Thyroid gland (tissue), 4 donors: ENCODE results near the gene CNTNAP5. TPM values are rescaled to one million over a fixed set of nuclear protein-coding genes. Genes with fewer than 3 reads are reported as not detected.
"Not testable (repeated sequence)": the region's sequence is repeated elsewhere in the genome, so short reads cannot be mapped to it uniquely, and the experiment has no call there.

Source experiments
- DNase-seq, 2 donors: peaks; one replicate each; pipeline ENCODE4 v3.0.0-alpha.2; 2019
- H3K27ac ChIP-seq, 3 donors: fragments of 200-600 bp; sonication (generic); 1 replicate in 2 of 3; 2 replicates in 1 of 3; pipeline ENCODE4 v1.5.1; 2016 to 2019; ENCODE audit warnings: mild to moderate bottlenecking in 1 of 3, moderate library complexity in 1 of 3
- H3K27me3 ChIP-seq: fragments of 200-600 bp; sonication (generic); one replicate; pipeline ENCODE4 v1.5.1; 2019
- H3K36me3 ChIP-seq, 2 donors: fragments of 200-600 bp; sonication (generic); one replicate each; pipeline ENCODE4 v1.5.1; 2016 to 2019
- H3K4me1 ChIP-seq, 2 donors: fragments of 200-600 bp; sonication (generic); one replicate each; pipeline ENCODE4 v1.5.1; 2017 to 2019
- H3K4me3 ChIP-seq, 3 donors: fragments of 200-600 bp; sonication (generic); replicated peaks in 1 of 3; 1 replicate in 2 of 3; 2 replicates in 1 of 3; pipeline ENCODE4 v1.5.1; 2016; ENCODE audit warnings: mild to moderate bottlenecking in 1 of 3
- H3K9me3 ChIP-seq: fragments of 200-600 bp; sonication (generic); one replicate; pipeline ENCODE4 v1.5.1; 2017
- CTCF ChIP-seq, 6 experiments: fragments of 200-600 bp in 3 of 6; fragments of 450-650 bp in 3 of 6; sonication (generic) in 3 of 6; IDR thresholded peaks; one replicate each; pipeline ENCODE4 v1.5.1; 2016 to 2019; ENCODE audit warnings: antibody characterized with exemption in 6 of 6, mild to moderate bottlenecking in 2 of 6, inconsistent platforms in 1 of 6, moderate library complexity in 1 of 6
- POLR2A ChIP-seq, 2 donors: fragments of 450-650 bp; IDR thresholded peaks; one replicate each; pipeline ENCODE4 v1.6.1; 2017; ENCODE audit warnings: antibody characterized with exemption in 2 of 2, mild to moderate bottlenecking in 2 of 2, moderate library complexity in 1 of 2
- WGBS, 2 donors: methylation state at CpG; one replicate each; pipeline ENCODE4 v1.1.5; 2017; 5-methylcytosine and 5-hydroxymethylcytosine counted together
- intact Hi-C: fragments of 100-400 bp; cut with DNase I; formaldehyde crosslinking; loops from one replicate; pipeline ENCODE4 v1.15.1; 2023
- total RNA-seq, 4 donors: library from RNA; depleted of rRNA; stranded (reverse); fragments of >200 nt; gene quantifications; one replicate each; pipeline ENCODE4 v1.2.3, GENCODE V29; 2016

The CNTNAP5 gene
- total RNA-seq, 4 donors from 2014 or later, result not detected

GRCh38 chr2:124369181-124369580 lies 344.1 kb downstream of the CNTNAP5 start:
- Histone ChIP-seq H3K4me1 (no peaks in the 10 kb centered on the region), H3K27ac (no peak overlapping the region), H3K4me3 (no peak overlapping the region), H3K36me3 (no peaks in the 10 kb centered on the region), H3K27me3 (no peaks in the 10 kb centered on the region), H3K9me3 (no peaks in the 10 kb centered on the region)
- TF ChIP-seq POLR2A (IDR thresholded peaks at IDR 0.05) (no peak), CTCF (IDR thresholded peaks at IDR 0.05) (no peak)
- DNase-seq, result no peak
- intact Hi-C loops, result no loop called here
- WGBS, 2 donors, result 89 to 92% methylated on average over 4 of the region's 4 CpGs

DNA sequence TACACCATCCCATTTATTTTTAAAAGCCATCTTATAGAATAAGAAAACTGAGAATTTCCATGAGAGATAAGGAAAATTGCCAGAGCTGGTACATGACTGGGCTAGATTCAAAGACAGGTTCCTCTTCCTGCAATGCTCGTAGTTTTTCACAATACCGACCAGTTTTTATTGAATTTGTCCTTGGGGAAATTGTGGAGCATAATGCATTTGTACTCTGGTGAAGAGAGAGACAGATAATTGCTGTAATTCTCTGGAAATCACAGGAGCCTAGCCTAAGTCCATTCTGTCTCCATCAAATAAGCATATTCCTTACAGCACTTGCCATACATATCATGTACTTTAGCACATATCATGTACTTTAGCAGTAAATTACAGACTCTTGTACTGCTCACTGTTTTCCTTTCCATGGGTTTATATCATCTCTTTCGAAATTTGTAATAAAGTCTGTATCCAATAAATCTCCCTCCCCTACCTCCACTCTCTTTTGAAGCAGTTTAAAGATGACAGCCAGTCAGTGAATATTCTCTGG lies 355.2 kb downstream of the CNTNAP5 start:
- intact Hi-C loops, result no loop called here
- TF ChIP-seq CTCF (IDR thresholded peaks at IDR 0.05), result no peak
- Histone ChIP-seq H3K27ac (no peak overlapping the region), H3K4me3 (no peak overlapping the region), H3K4me1 (no peaks in the 10 kb centered on the region), H3K9me3 (no peaks in the 10 kb centered on the region), H3K27me3 (no peaks in the 10 kb centered on the region), H3K36me3 (no peaks in the 10 kb centered on the region)
- no peak for DNase-seq
- WGBS, 2 donors, result 80 to 88% methylated on average over 3 of the region's 3 CpGs

DNA sequence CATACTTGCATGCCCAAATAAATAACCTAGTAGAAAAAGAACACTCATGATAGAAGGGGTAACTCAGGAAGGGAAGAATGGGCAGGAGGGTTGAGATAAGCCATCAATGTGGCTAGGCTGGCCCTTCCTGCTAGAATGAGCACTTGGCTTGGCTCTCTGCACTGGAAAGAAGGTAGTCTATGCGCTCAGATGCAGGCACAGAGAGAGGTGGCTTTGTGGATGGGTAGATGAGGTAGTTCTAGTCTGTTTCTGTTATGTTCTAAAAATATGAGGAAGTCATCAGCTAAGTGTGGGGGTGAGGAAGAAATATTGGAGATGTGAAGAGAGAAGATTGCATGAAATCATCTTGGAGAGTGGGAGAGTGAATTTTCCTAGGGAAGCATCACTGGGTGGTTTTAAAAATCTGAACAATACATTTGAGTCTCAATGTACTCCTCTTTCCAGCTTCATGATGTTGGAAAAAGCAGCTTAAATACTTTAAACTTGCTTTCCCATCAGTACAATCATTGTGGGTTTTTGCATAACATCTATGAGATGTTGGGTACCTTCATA lies 357.1 kb downstream of the CNTNAP5 start:
- Histone ChIP-seq H3K27me3 (no peaks in the 10 kb centered on the region), H3K9me3 (no peaks in the 10 kb centered on the region), H3K27ac (no peak overlapping the region), H3K4me1 (no peaks in the 10 kb centered on the region), H3K36me3 (no peaks in the 10 kb centered on the region), H3K4me3 (no peak overlapping the region)
- DNase-seq, result no peak
- intact Hi-C loops, result no loop called here
- TF ChIP-seq CTCF (IDR thresholded peaks at IDR 0.05), result no peak
- TF ChIP-seq POLR2A (IDR thresholded peaks at IDR 0.05), result no peak
- 86 to 87% methylated on average over 1 of the region's 1 CpG for WGBS, 2 donors

- no peaks in the 10 kb centered on the region for H3K27me3 ChIP-seq
- no peaks in the 10 kb centered on the region for H3K36me3 ChIP-seq
- DNase-seq, result no peak
- WGBS, 2 donors, result 62 to 64% methylated on average over 3 of the region's 3 CpGs
- H3K27ac ChIP-seq, result no peak overlapping the region
- TF ChIP-seq POLR2A (IDR thresholded peaks at IDR 0.05) (no peak), CTCF (IDR thresholded peaks at IDR 0.05) (no peak)
- no peak overlapping the region for H3K4me3 ChIP-seq
- H3K9me3 ChIP-seq, result no peaks in the 10 kb centered on the region
- intact Hi-C loops, result no loop called here
- H3K4me1 ChIP-seq, result no peaks in the 10 kb centered on the region
Measured at GRCh38 chr2:124395961-124396360, 370.9 kb downstream of the CNTNAP5 start.

DNA sequence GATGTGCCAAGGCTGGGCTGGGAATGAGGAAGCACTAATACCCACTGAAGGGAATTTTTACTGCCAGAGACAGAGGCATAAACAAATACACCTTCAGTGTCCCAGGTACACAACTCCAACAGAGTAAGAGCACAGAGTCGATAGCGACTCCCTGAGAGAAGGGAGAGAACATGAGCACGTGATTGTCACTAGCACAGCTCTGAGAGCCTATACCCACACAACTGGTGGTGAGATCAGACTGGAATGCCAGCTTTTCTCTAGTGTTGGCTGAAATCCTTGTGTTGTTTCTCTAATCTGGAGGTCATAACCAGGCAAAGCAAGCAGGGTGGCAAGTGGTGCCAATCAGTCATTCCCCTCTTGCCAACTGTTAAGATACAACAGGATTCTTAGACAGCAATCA lies 377.2 kb downstream of the CNTNAP5 start:
- Histone ChIP-seq H3K27ac (no peak overlapping the region), H3K4me1 (no peaks in the 10 kb centered on the region), H3K36me3 (no peaks in the 10 kb centered on the region), H3K27me3 (no peaks in the 10 kb centered on the region), H3K4me3 (no peak overlapping the region), H3K9me3 (no peaks in the 10 kb centered on the region)
- no peak for TF ChIP-seq CTCF (IDR thresholded peaks at IDR 0.05)
- TF ChIP-seq POLR2A (IDR thresholded peaks at IDR 0.05), result no peak
- DNase-seq, result no peak
- intact Hi-C loops, result no loop called here
- 78 to 81% methylated on average over 3 of the region's 3 CpGs for WGBS, 2 donors

GRCh38 chr2:124407836-124408534 lies 382.9 kb downstream of the CNTNAP5 start:
- H3K4me1 ChIP-seq, H3K27me3 ChIP-seq, DNase-seq, H3K9me3 ChIP-seq, H3K27ac ChIP-seq, H3K36me3 ChIP-seq, intact Hi-C loops, H3K4me3 ChIP-seq: not testable (repeated sequence)
- 94 to 97% methylated on average over 22 to 25 of the region's 35 CpGs for WGBS, 2 donors
